K562 (cell line): ENCODE data around the gene APBB2. TPM values are rescaled to one million over a fixed set of nuclear protein-coding genes. Genes with fewer than 3 reads are reported as not detected.

Source experiments
- ATAC-seq: fragments of 200-7000 bp; cut with Tn5 transposase; 3 replicates; pipeline ENCODE4 v1.9.1; 2020; ENCODE audit warnings: moderate library complexity
- BruUV-seq: library from RNA; stranded (reverse); fragments of 400-500 nt; replicated peaks from 2 replicates; lab custom pipeline; 2021; lab: Mats Ljungman, UMichigan
- CTCF ChIA-PET: fragments of 300-600 bp; formaldehyde crosslinking; extraction: SDS; loops from one replicate; lab custom pipeline; 2021; ENCODE audit warnings: low intra/inter-chr PET ratio; lab: Yijun Ruan, JAX
- POLR2A ChIA-PET: fragments of 300-600, 350-650 bp; sonication (Branson Sonifier 250); formaldehyde crosslinking; extraction: SDS; loops from one replicate; lab custom pipeline; 2021; ENCODE audit warnings: antibody characterized with exemption, inconsistent platforms; lab: Yijun Ruan, JAX
- DNase-seq, 4 experiments: peaks; one replicate each; pipeline versions ENCODE4 v3.0.0 to v3.0.0-alpha.2; 2011 to 2018; ENCODE audit warnings: low spot score in 3 of 4, mixed read lengths in 3 of 4; ENCODE audit errors: extremely low read depth in 1 of 4
- FAIRE-seq: peaks from 2 replicates; lab custom pipeline; 2011; peaks lifted over from hg19 to GRCh38; lab: Jason Lieb, UNC
- H2AFZ ChIP-seq: 2 replicates; pipeline ENCODE4 v1.6.0; 2011; ENCODE audit warnings: low read depth, low read length, control low read depth, inconsistent platforms
- H3K27ac ChIP-seq: fragments of 200-600 bp; 3 replicates; pipeline ENCODE4 v1.8.0; 2011; ENCODE audit warnings: low read depth, mild to moderate bottlenecking, control low read depth, inconsistent platforms, low read length, moderate library complexity, mixed read lengths; ENCODE audit errors: extremely low read depth
- H3K27me3 ChIP-seq, 2 experiments: fragments of 300-600 bp in 1 of 2; 2 replicates in 1 of 2; 3 replicates in 1 of 2; pipeline versions ENCODE4 v1.6.0 to v1.8.0; 2011; ENCODE audit warnings: inconsistent platforms in 2 of 2, low read length in 2 of 2, mild to moderate bottlenecking in 1 of 2, mixed read lengths in 1 of 2, moderate library complexity in 1 of 2; ENCODE audit not compliant: control insufficient read depth in 2 of 2, insufficient read depth in 2 of 2
- H3K36me3 ChIP-seq: fragments of 300-600 bp; 3 replicates; pipeline ENCODE4 v1.8.0; 2011; ENCODE audit warnings: mild to moderate bottlenecking, low read length, inconsistent platforms; ENCODE audit not compliant: control insufficient read depth, insufficient read depth
- H3K4me1 ChIP-seq, 2 experiments: fragments of 200-600 bp in 1 of 2; replicated peaks in 1 of 2; 2 replicates in 1 of 2; 3 replicates in 1 of 2; pipeline versions ENCODE4 v1.5.1 to v1.8.0; 2011; ENCODE audit warnings: inconsistent platforms in 2 of 2, low read length in 2 of 2, mild to moderate bottlenecking in 1 of 2, mixed read lengths in 1 of 2, moderate library complexity in 1 of 2; ENCODE audit not compliant: control insufficient read depth in 2 of 2, insufficient read depth in 2 of 2
- H3K4me2 ChIP-seq: 2 replicates; pipeline ENCODE4 v1.6.1; 2011; ENCODE audit warnings: low read length, control low read depth, inconsistent platforms, mixed read lengths; ENCODE audit not compliant: insufficient read depth
- H3K4me3 ChIP-seq: fragments of 200-600 bp; sonication (generic), shearing (Covaris generic); 2 replicates; pipeline ENCODE4 v1.5.1; 2016; ENCODE audit warnings: control low read depth, inconsistent platforms
- H3K79me2 ChIP-seq: fragments of 200-600 bp; 3 replicates; pipeline ENCODE4 v1.8.0; 2011; ENCODE audit warnings: low read length, inconsistent platforms; ENCODE audit not compliant: control insufficient read depth, insufficient read depth
- H3K9ac ChIP-seq, 2 experiments: 2 replicates each; pipeline versions ENCODE4 v1.6.0 to v1.6.1; 2011; ENCODE audit warnings: low read depth in 2 of 2, low read length in 2 of 2, control low read depth in 1 of 2, inconsistent platforms in 1 of 2, mild to moderate bottlenecking in 1 of 2, mixed read lengths in 1 of 2; ENCODE audit not compliant: insufficient read depth in 1 of 2
- H3K9me1 ChIP-seq: one replicate; pipeline ENCODE4 v1.6.0; 2011; ENCODE audit warnings: inconsistent platforms, mild to moderate bottlenecking, low read length, moderate library complexity; ENCODE audit not compliant: control insufficient read depth, insufficient read depth
- H3K9me3 ChIP-seq: replicated peaks from 2 replicates; pipeline ENCODE4 v1.5.1; 2011; ENCODE audit warnings: low read depth, low read length, inconsistent platforms; ENCODE audit not compliant: control insufficient read depth, insufficient read depth
- H4K20me1 ChIP-seq: replicated peaks from 2 replicates; pipeline ENCODE4 v1.6.1; 2011; ENCODE audit warnings: low read length, inconsistent platforms, mixed read lengths; ENCODE audit not compliant: control insufficient read depth, insufficient read depth
- ATF3 ChIP-seq, 2 experiments: fragments of 450-650 bp in 1 of 2; sonication (generic) in 1 of 2; formaldehyde crosslinking in 1 of 2; IDR thresholded peaks in 1 of 2; conservative IDR thresholded peaks in 1 of 2; 2 replicates each; pipeline versions ENCODE4 v1.6.1 to v1.8.1; 2016 to 2023; ENCODE audit warnings: mild to moderate bottlenecking in 2 of 2, moderate library complexity in 2 of 2, inconsistent platforms in 1 of 2, missing genetic modification reagents in 1 of 2
- DIDO1 ChIP-seq: fragments of 450-650 bp; IDR thresholded peaks from 2 replicates; pipeline ENCODE4 v1.6.1; 2016; ENCODE audit warnings: low read depth, missing biosample characterization, missing genetic modification characterization
- E2F3 ChIP-seq: fragments of 250-450 bp; sonication (Bioruptor Pico); IDR thresholded peaks from 2 replicates; pipeline ENCODE4 v1.4.0; 2020; ENCODE audit warnings: mild to moderate bottlenecking
- HNRNPH1 ChIP-seq: fragments of 200-400 bp; formaldehyde crosslinking; optimal IDR thresholded peaks from 2 replicates; pipeline ENCODE3; 2017; ENCODE audit warnings: low read depth, mild to moderate bottlenecking, low read length, moderate library complexity
- JUND ChIP-seq, 2 experiments: IDR thresholded peaks; 2 replicates in 1 of 2; 3 replicates in 1 of 2; pipeline ENCODE4 v1.6.1; 2011; ENCODE audit warnings: borderline replicate concordance in 2 of 2, low read depth in 2 of 2, low read length in 2 of 2, improper control_type of control experiment in 1 of 2, missing biosample characterization in 1 of 2, missing genetic modification characterization in 1 of 2, missing genetic modification reagents in 1 of 2
- ZKSCAN3 ChIP-seq: fragments of 250-450 bp; sonication (Bioruptor Pico); IDR thresholded peaks from 2 replicates; pipeline ENCODE4 v1.4.0; 2020
- WGBS: fragments of 100-300 bp; shearing (Covaris generic); methylation state at CpG from one replicate; pipeline ENCODE4 v1.1.6; 2016; ENCODE audit warnings: low coverage, mixed read lengths; ENCODE audit not compliant: insufficient coverage; ENCODE audit errors: missing lambda C conversion rate; 5-methylcytosine and 5-hydroxymethylcytosine counted together
- in situ Hi-C: fragments of 300-500 bp; cut with MboI; formaldehyde crosslinking; loops from 4 replicates; pipeline ENCODE4 v1.15.0; 2018; ENCODE audit warnings: inconsistent platforms, mixed read lengths
- intact Hi-C: fragments of 100-400 bp; cut with micrococcal nuclease; formaldehyde crosslinking; loops from 2 replicates; pipeline ENCODE4 v1.14.2; 2022
- polyA plus RNA-seq, 8 experiments: library from polyadenylated mRNA; depleted of rRNA in 4 of 8; stranded (reverse) in 5 of 8; unstranded in 3 of 8; fragments of >200 nt; fragmentation: Nextera tagmentation in 2 of 8; fragmentation: Illumina TruSeq in 1 of 8; extraction: Ambion mirVana in 2 of 8; extraction: Trizol in 1 of 8; gene quantifications; 2 replicates each; pipeline versions ENCODE4 v1.2.1 to v1.2.3, GENCODE V29; 2011 to 2014; ENCODE audit warnings: inconsistent platforms in 1 of 8, missing spikeins in 1 of 8
- total RNA-seq, 7 experiments: library from RNA; depleted of rRNA in 6 of 7; stranded (reverse); fragments of >200 nt in 6 of 7; fragmentation: Illumina TruSeq in 2 of 7; extraction: Trizol in 2 of 7; gene quantifications; 2 replicates each; pipeline versions ENCODE4 v1.2.1 to v1.2.3, GENCODE V29; 2011 to 2021; ENCODE audit warnings: low replicate concordance in 1 of 7
- TF ChIP-seq, protein P1 (sequence below): fragments of 450-650 bp; IDR thresholded peaks from 2 replicates; pipeline ENCODE4 v1.6.1; 2018; ENCODE audit not compliant: partially characterized antibody

APBB2 gene
- total and polyA plus RNA-seq, 9 of the 15 experiments (the other 6 are each of a cell fraction or from before 2014, with no cell fraction given): 0.08 to 2.1 (median 1.4) TPM

- TF ChIP-seq, protein P1, sequence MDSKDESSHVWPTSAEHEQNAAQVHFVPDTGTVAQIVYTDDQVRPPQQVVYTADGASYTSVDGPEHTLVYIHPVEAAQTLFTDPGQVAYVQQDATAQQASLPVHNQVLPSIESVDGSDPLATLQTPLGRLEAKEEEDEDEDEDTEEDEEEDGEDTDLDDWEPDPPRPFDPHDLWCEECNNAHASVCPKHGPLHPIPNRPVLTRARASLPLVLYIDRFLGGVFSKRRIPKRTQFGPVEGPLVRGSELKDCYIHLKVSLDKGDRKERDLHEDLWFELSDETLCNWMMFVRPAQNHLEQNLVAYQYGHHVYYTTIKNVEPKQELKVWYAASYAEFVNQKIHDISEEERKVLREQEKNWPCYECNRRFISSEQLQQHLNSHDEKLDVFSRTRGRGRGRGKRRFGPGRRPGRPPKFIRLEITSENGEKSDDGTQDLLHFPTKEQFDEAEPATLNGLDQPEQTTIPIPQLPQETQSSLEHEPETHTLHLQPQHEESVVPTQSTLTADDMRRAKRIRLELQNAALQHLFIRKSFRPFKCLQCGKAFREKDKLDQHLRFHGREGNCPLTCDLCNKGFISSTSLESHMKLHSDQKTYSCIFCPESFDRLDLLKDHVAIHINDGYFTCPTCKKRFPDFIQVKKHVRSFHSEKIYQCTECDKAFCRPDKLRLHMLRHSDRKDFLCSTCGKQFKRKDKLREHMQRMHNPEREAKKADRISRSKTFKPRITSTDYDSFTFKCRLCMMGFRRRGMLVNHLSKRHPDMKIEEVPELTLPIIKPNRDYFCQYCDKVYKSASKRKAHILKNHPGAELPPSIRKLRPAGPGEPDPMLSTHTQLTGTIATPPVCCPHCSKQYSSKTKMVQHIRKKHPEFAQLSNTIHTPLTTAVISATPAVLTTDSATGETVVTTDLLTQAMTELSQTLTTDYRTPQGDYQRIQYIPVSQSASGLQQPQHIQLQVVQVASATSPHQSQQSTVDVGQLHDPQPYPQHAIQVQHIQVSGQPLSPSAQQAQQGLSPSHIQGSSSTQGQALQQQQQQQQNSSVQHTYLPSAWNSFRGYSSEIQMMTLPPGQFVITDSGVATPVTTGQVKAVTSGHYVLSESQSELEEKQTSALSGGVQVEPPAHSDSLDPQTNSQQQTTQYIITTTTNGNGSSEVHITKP: no peak
- TF ChIP-seq JUND (IDR thresholded peaks at IDR 0.05; ENCODE audit: borderline replicate concordance, low read depth, low read length) (no peak), JUND (tag; IDR thresholded peaks at IDR 0.05; ENCODE audit: borderline replicate concordance, low read depth, low read length) (no peak), DIDO1 (tag) (no peak), E2F3 (CRISPR knock-in tag) (no peak), ZKSCAN3 (CRISPR knock-in tag) (no peak)
Measured at GRCh38 chr4:41192136-41192535, 22.2 kb downstream of the APBB2 start (continued).

DNA sequence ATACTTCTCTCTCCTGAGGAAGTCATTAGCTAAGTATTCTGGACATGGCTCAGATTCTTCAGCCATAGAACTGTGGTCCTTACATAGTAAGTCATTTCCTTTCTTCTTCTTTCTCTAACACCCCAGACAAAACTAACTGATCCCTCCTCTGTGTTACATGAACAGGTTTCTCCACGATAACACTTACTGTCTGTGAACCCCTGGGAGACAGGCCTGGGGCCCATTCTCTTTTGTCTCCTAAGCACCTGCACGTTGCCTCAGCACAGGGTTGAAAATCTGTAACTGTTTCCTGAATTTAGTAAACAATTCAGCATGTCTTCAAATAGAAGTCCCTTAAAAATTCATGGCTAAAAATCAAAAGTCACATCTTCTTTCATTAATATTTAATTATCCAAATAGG, 24.7 kb downstream of the APBB2 start:
- DNase-seq: no peak
- Histone ChIP-seq H3K79me2 (no peaks in the 10 kb centered on the region), H3K27ac (no peak overlapping the region), H3K9me1 (no peaks in the 10 kb centered on the region), H3K27me3 (no peaks in the 10 kb centered on the region), H3K4me3 (no peak overlapping the region), H3K4me1 (no peaks in the 10 kb centered on the region), H2AFZ (no peak overlapping the region), H3K9me3 (no peaks in the 10 kb centered on the region), H3K4me2 (no peak overlapping the region), H3K36me3 (no peaks in the 10 kb centered on the region), H4K20me1 (no peaks in the 10 kb centered on the region), H3K9ac (no peak overlapping the region)
- intact Hi-C loops: no loop called here
- POLR2A ChIA-PET: no interaction called here
- in situ Hi-C loops: no loop called here
- ATAC-seq: no peak
- WGBS: 0% methylated on average over 2 of the region's 2 CpGs
- CTCF ChIA-PET: no interaction called here
- BruUV-seq: no TSS peak
- no peak for FAIRE-seq
- TF ChIP-seq ATF3 (IDR thresholded peaks at IDR 0.05) (no peak), ATF3 (CRISPR knock-in tag; conservative IDR thresholded peaks at IDR 0.05) (no peak), HNRNPH1 (no peak)
